PC-9 (cell line): ENCODE measurements around the gene EOLA2. TPM values are rescaled to one million over a fixed set of nuclear protein-coding genes. Genes with fewer than 3 reads are reported as not detected.
"Not testable (repeated sequence)": the region's sequence is repeated elsewhere in the genome, so short reads cannot be mapped to it uniquely, and the experiment has no call there.

Experiments used
- BruUV-seq: library from RNA; stranded (reverse); fragments of 400-500 nt; replicated peaks from 2 replicates; lab custom pipeline; 2021; lab: Mats Ljungman, UMichigan
- CTCF ChIA-PET: fragments of 300-600 bp; sonication (Branson Sonifier 250); formaldehyde crosslinking; loops from one replicate; lab custom pipeline; 2022; ENCODE audit warnings: antibody characterized with exemption; lab: Charles Lee
- POLR2A ChIA-PET: fragments of 300-600 bp; sonication (Branson Sonifier 250); formaldehyde crosslinking; loops from one replicate; lab custom pipeline; 2022; ENCODE audit warnings: antibody characterized with exemption; ENCODE audit not compliant: unreplicated experiment; lab: Charles Lee
- DNase-seq, 2 experiments: peaks; one replicate each; pipeline versions ENCODE4 v3.0.0 to v3.0.0-alpha.2; 2015 to 2022; ENCODE audit warnings: mixed read lengths in 1 of 2
- H2AFZ ChIP-seq: fragments of 200-600 bp; sonication (generic); 2 replicates; pipeline ENCODE4 v1.8.1; 2017; ENCODE audit warnings: antibody characterized with exemption
- H3F3A ChIP-seq: fragments of 200-600 bp; sonication (generic); 2 replicates; pipeline ENCODE4 v1.8.1; 2017; ENCODE audit warnings: antibody characterized with exemption, mild to moderate bottlenecking, low read depth; ENCODE audit not compliant: insufficient read depth
- H3K27ac ChIP-seq: fragments of 200-600 bp; sonication (generic); 2 replicates; pipeline ENCODE4 v1.6.1; 2016; ENCODE audit warnings: mixed run types
- H3K27me3 ChIP-seq: fragments of 200-600 bp; sonication (generic); 2 replicates; pipeline ENCODE4 v1.6.1; 2016; ENCODE audit warnings: low read depth, mixed run types; ENCODE audit not compliant: insufficient read depth
- H3K36me3 ChIP-seq: fragments of 200-600 bp; sonication (generic); 2 replicates; pipeline ENCODE4 v1.6.1; 2016; ENCODE audit warnings: low read depth, mixed run types
- H3K4me1 ChIP-seq: fragments of 200-600 bp; sonication (generic); replicated peaks from 2 replicates; pipeline ENCODE4 v1.6.1; 2016; ENCODE audit warnings: mixed run types; ENCODE audit not compliant: insufficient read depth
- H3K4me2 ChIP-seq: fragments of 200-600 bp; sonication (generic); 2 replicates; pipeline ENCODE4 v1.6.1; 2017; ENCODE audit warnings: mixed run types
- H3K4me3 ChIP-seq: fragments of 200-600 bp; sonication (generic); 2 replicates; pipeline ENCODE4 v1.6.1; 2016; ENCODE audit warnings: mixed run types
- H3K79me2 ChIP-seq: fragments of 200-600 bp; sonication (generic); 2 replicates; pipeline ENCODE4 v1.6.1; 2017; ENCODE audit warnings: low read depth, mixed run types
- H3K9me2 ChIP-seq: fragments of 200-600 bp; sonication (generic); 2 replicates; pipeline ENCODE4 v1.8.1; 2017; ENCODE audit warnings: mild to moderate bottlenecking; ENCODE audit not compliant: insufficient read depth
- H3K9me3 ChIP-seq: fragments of 200-600 bp; sonication (generic); 2 replicates; pipeline ENCODE4 v1.8.1; 2016; ENCODE audit warnings: low read depth; ENCODE audit not compliant: insufficient read depth
- H4K20me1 ChIP-seq: fragments of 200-600 bp; sonication (generic); 2 replicates; pipeline ENCODE4 v1.8.1; 2017; ENCODE audit not compliant: insufficient read depth
- CTCF ChIP-seq: fragments of 200-600 bp; sonication (generic); conservative IDR thresholded peaks from 2 replicates; pipeline ENCODE4 v1.6.1; 2017; ENCODE audit warnings: mixed run types, antibody characterized with exemption, mild to moderate bottlenecking, moderate library complexity
- EZH2 ChIP-seq: fragments of 200-600 bp; sonication (generic); IDR thresholded peaks from 2 replicates; pipeline ENCODE4 v1.8.0; 2017; ENCODE audit warnings: antibody characterized with exemption, low read depth
- intact Hi-C: fragments of 100-400 bp; cut with micrococcal nuclease; formaldehyde crosslinking; loops from one replicate; pipeline ENCODE4 v1.10.0; 2022; ENCODE audit not compliant: unreplicated experiment
- total RNA-seq: library from RNA; stranded (reverse); gene quantifications from 2 replicates; pipeline ENCODE4 v1.2.3, GENCODE V29; 2021

The EOLA2 gene
- total RNA-seq, 1 experiment from 2014 or later = 44.3 TPM

- POLR2A ChIA-PET = no interaction called here
- H2AFZ ChIP-seq = no peak overlapping the region
- no peak overlapping the region for H3K4me2 ChIP-seq
- H4K20me1 ChIP-seq = 0 out of 2 replicates have a peak, but pooled peaks cover 6% of the 10 kb centered on the region
- H3K79me2 ChIP-seq = no peaks in the 10 kb centered on the region
- no peak overlapping the region for H3K27ac ChIP-seq
- peaks cover 11% of the 10 kb centered on the region for H3K36me3 ChIP-seq
- intact Hi-C loops = loop anchor here (1.0 kb wide), 1 partner anchor 731 kb away; no protein-coding TSS in a partner anchor
- DNase-seq = no peak
- TF ChIP-seq CTCF (no peak), EZH2 (no peak)
- H3K4me3 ChIP-seq = no peak overlapping the region
- no peaks in the 10 kb centered on the region for H3K27me3 ChIP-seq
- H3K4me1 ChIP-seq = no peaks in the 10 kb centered on the region
- H3K9me3 ChIP-seq = no peaks in the 10 kb centered on the region
- CTCF ChIA-PET = interaction anchor here (1.0 kb wide), 1 partner anchor 10 kb away, joined by 5 read pairs; no protein-coding TSS in a partner anchor
- H3F3A ChIP-seq = peaks cover 7% of the 10 kb centered on the region; the same call in 1 of the 2 replicates
- no peaks in the 10 kb centered on the region for H3K9me2 ChIP-seq
- BruUV-seq = no TSS peak
These were observed 11.6 kb upstream of the EOLA2 start for GRCh38 chrX:149949743-149950436.

- H3K79me2 ChIP-seq = no peaks in the 10 kb centered on the region
- TF ChIP-seq CTCF (no peak), EZH2 (no peak)
- ChIA-PET POLR2A (interaction anchor here (0.6 kb wide), 1 partner anchor 1085 kb away, joined by 3 read pairs; no protein-coding TSS in a partner anchor), CTCF (no interaction called here)
- no peak for DNase-seq
- no peaks in the 10 kb centered on the region for H3K9me2 ChIP-seq
- H3K9me3 ChIP-seq = no peaks in the 10 kb centered on the region
- H4K20me1 ChIP-seq = 0 out of 2 replicates have a peak, but pooled peaks cover 6% of the 10 kb centered on the region
- H3K4me3 ChIP-seq = no peak overlapping the region
- peaks cover 7% of the 10 kb centered on the region; the same call in 1 of the 2 replicates for H3F3A ChIP-seq
- intact Hi-C loops = no loop called here
- H3K27me3 ChIP-seq = no peaks in the 10 kb centered on the region
- H2AFZ ChIP-seq = no peak overlapping the region
- H3K36me3 ChIP-seq = peaks cover 6% of the 10 kb centered on the region
- H3K4me2 ChIP-seq = no peak overlapping the region
- H3K4me1 ChIP-seq = no peaks in the 10 kb centered on the region
- H3K27ac ChIP-seq = no peak overlapping the region
- BruUV-seq = no TSS peak
These were observed 9.7 kb upstream of the EOLA2 start for GRCh38 chrX:149948016-149948415.

- H3K27ac ChIP-seq, intact Hi-C loops, H3K9me2 ChIP-seq, POLR2A ChIA-PET, H3K9me3 ChIP-seq, H2AFZ ChIP-seq, H3K4me3 ChIP-seq, H3K4me1 ChIP-seq, BruUV-seq, H4K20me1 ChIP-seq, H3K36me3 ChIP-seq, H3F3A ChIP-seq, H3K4me2 ChIP-seq, CTCF ChIA-PET, H3K27me3 ChIP-seq, H3K79me2 ChIP-seq, DNase-seq: not testable (repeated sequence)
These were observed 8.6 kb upstream of the EOLA2 start for GRCh38 chrX:149946932-149947331.

GRCh38 chrX:149945820-149946219 is 7.5 kb upstream of the EOLA2 start:
- H2AFZ ChIP-seq, intact Hi-C loops, DNase-seq, H3K27ac ChIP-seq, H3K79me2 ChIP-seq, H3K4me3 ChIP-seq, BruUV-seq, H3K9me3 ChIP-seq, H3K4me1 ChIP-seq, H3K9me2 ChIP-seq, H3K27me3 ChIP-seq, H3K36me3 ChIP-seq, CTCF ChIA-PET, H3K4me2 ChIP-seq, H3F3A ChIP-seq, POLR2A ChIA-PET, H4K20me1 ChIP-seq: not testable (repeated sequence)

- BruUV-seq, H2AFZ ChIP-seq, POLR2A ChIA-PET, H3K4me3 ChIP-seq, H3F3A ChIP-seq, H3K27me3 ChIP-seq, H3K4me1 ChIP-seq, H3K9me2 ChIP-seq, H3K27ac ChIP-seq, DNase-seq, intact Hi-C loops, H3K4me2 ChIP-seq, H4K20me1 ChIP-seq, H3K79me2 ChIP-seq, CTCF ChIA-PET, H3K9me3 ChIP-seq, H3K36me3 ChIP-seq: not testable (repeated sequence)
These were observed 6.9 kb upstream of the EOLA2 start for GRCh38 chrX:149945087-149945670.
